ENCODE results near the gene SH3GL1.

- TF ChIP-seq POLR2AphosphoS5 (IDR thresholded peaks at IDR 0.05): peak; percentile 42 to 60
- TF ChIP-seq CTCF (IDR thresholded peaks at IDR 0.05): no peak
Measured at GRCh38 chr19:4379383-4380253, 20.7 kb downstream of the SH3GL1 start.
